Hepatocyte (in vitro differentiated cells): ENCODE results near the gene MAP2. TPM values are rescaled to one million over a fixed set of nuclear protein-coding genes. Genes with fewer than 3 reads are reported as not detected.

ENCODE experiments used
- DNase-seq: peaks from one replicate; pipeline ENCODE4 v3.0.0-alpha.2; 2016; ENCODE audit warnings: low spot score
- H2AFZ ChIP-seq: fragments of 200-600 bp; sonication (generic); 2 replicates; pipeline ENCODE4 v1.6.0; 2016; ENCODE audit warnings: antibody characterized with exemption, mild to moderate bottlenecking
- H3K27ac ChIP-seq: fragments of 200-600 bp; sonication (generic); 2 replicates; pipeline ENCODE4 v1.5.1; 2016; ENCODE audit warnings: mild to moderate bottlenecking
- H3K27me3 ChIP-seq: fragments of 200-600 bp; sonication (generic); 2 replicates; pipeline ENCODE4 v1.6.1; 2016
- H3K36me3 ChIP-seq: fragments of 200-600 bp; sonication (generic); replicated peaks from 2 replicates; pipeline ENCODE4 v1.5.1; 2016; ENCODE audit warnings: low read depth; ENCODE audit not compliant: insufficient read depth
- H3K4me1 ChIP-seq: fragments of 200-600 bp; sonication (generic); 2 replicates; pipeline ENCODE4 v1.5.1; 2016; ENCODE audit warnings: mild to moderate bottlenecking, moderate library complexity; ENCODE audit not compliant: insufficient read depth
- H3K4me2 ChIP-seq: fragments of 200-600 bp; sonication (generic); 2 replicates; pipeline ENCODE4 v1.6.0; 2016
- H3K4me3 ChIP-seq: fragments of 200-600 bp; sonication (generic); 2 replicates; pipeline ENCODE4 v1.5.1; 2016; ENCODE audit warnings: mild to moderate bottlenecking
- H3K79me2 ChIP-seq: fragments of 200-600 bp; sonication (generic); 2 replicates; pipeline ENCODE4 v1.6.0; 2017; ENCODE audit warnings: mild to moderate bottlenecking
- H3K9me2 ChIP-seq: fragments of 200-600 bp; sonication (generic); replicated peaks from 2 replicates; pipeline ENCODE4 v1.6.0; 2017; ENCODE audit warnings: mild to moderate bottlenecking; ENCODE audit not compliant: insufficient read depth
- H3K9me3 ChIP-seq: fragments of 200-600 bp; sonication (generic); 2 replicates; pipeline ENCODE4 v1.5.1; 2016; ENCODE audit warnings: low read depth, mild to moderate bottlenecking
- H4K20me1 ChIP-seq: fragments of 200-600 bp; sonication (generic); 2 replicates; pipeline ENCODE4 v1.6.0; 2016; ENCODE audit warnings: mild to moderate bottlenecking; ENCODE audit not compliant: insufficient read depth, poor library complexity, severe bottlenecking
- EZH2 ChIP-seq: fragments of 200-600 bp; sonication (generic); IDR thresholded peaks from 2 replicates; pipeline ENCODE4 v1.6.1; 2016; ENCODE audit warnings: antibody characterized with exemption, mild to moderate bottlenecking, borderline replicate concordance
- EZH2phosphoT487 ChIP-seq: fragments of 200-600 bp; sonication (generic); IDR thresholded peaks from one replicate; pipeline ENCODE4 v1.6.1; 2018; ENCODE audit warnings: antibody characterized with exemption, mild to moderate bottlenecking, low read depth, moderate library complexity; ENCODE audit not compliant: unreplicated experiment, severe bottlenecking
- WGBS: methylation state at CpG from one replicate; pipeline ENCODE4 v1.1.6; 2016; ENCODE audit warnings: low lambda C conversion rate; ENCODE audit errors: missing lambda C conversion rate; 5-methylcytosine and 5-hydroxymethylcytosine counted together
- polyA plus RNA-seq: library from polyadenylated mRNA; unstranded; fragments of >200 nt; fragmentation: Nextera tagmentation; extraction: Ambion mirVana; gene quantifications from 2 replicates; pipeline ENCODE4 v1.2.1, GENCODE V29; 2016
- total RNA-seq: library from RNA; depleted of rRNA; stranded (reverse); fragments of >200 nt; gene quantifications from 2 replicates; pipeline ENCODE4 v1.2.3, GENCODE V29; 2014
- TF ChIP-seq, protein P1 (sequence below): fragments of 200-600 bp; sonication (generic); IDR thresholded peaks from 2 replicates; pipeline ENCODE4 v1.5.1; 2016; ENCODE audit warnings: antibody characterized with exemption, mild to moderate bottlenecking; ENCODE audit not compliant: poor library complexity

The MAP2 gene
- total and polyA plus RNA-seq, 2 experiments from 2014 or later, result 4.6 to 5.8 TPM

DNA sequence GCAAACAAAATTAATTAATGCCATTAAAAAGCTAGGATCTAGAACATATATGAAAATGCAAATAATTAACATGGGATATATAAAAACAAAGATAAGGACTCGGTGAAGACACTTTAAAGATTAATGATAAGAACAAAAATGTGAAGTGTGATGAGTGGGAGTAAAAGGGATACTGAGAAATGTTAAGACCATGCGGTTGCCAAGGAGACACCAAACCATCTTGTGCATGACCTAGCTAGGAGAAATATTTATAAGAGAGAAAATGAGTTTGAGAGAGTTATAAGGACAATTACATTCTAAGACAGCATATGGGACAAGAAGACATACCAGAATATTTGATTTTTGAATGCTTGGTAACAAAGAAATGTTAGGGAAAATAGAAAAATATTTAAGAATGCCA is 25.4 kb upstream of the MAP2 start:
- Histone ChIP-seq H4K20me1 (no peaks in the 10 kb centered on the region), H3K36me3 (no peaks in the 10 kb centered on the region), H3K4me1 (no peaks in the 10 kb centered on the region), H3K27me3 (no peaks in the 10 kb centered on the region), H3K79me2 (no peaks in the 10 kb centered on the region), H2AFZ (no peak overlapping the region), H3K4me3 (no peak overlapping the region), H3K4me2 (no peak overlapping the region), H3K9me2 (no peaks in the 10 kb centered on the region), H3K27ac (no peak overlapping the region), H3K9me3 (no peaks in the 10 kb centered on the region)
- no peak for DNase-seq
- TF ChIP-seq, protein P1, sequence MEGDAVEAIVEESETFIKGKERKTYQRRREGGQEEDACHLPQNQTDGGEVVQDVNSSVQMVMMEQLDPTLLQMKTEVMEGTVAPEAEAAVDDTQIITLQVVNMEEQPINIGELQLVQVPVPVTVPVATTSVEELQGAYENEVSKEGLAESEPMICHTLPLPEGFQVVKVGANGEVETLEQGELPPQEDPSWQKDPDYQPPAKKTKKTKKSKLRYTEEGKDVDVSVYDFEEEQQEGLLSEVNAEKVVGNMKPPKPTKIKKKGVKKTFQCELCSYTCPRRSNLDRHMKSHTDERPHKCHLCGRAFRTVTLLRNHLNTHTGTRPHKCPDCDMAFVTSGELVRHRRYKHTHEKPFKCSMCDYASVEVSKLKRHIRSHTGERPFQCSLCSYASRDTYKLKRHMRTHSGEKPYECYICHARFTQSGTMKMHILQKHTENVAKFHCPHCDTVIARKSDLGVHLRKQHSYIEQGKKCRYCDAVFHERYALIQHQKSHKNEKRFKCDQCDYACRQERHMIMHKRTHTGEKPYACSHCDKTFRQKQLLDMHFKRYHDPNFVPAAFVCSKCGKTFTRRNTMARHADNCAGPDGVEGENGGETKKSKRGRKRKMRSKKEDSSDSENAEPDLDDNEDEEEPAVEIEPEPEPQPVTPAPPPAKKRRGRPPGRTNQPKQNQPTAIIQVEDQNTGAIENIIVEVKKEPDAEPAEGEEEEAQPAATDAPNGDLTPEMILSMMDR, result no peak
- TF ChIP-seq EZH2 (no peak), EZH2phosphoT487 (no peak)
- 56% methylated on average over 2 of the region's 2 CpGs for WGBS

DNA sequence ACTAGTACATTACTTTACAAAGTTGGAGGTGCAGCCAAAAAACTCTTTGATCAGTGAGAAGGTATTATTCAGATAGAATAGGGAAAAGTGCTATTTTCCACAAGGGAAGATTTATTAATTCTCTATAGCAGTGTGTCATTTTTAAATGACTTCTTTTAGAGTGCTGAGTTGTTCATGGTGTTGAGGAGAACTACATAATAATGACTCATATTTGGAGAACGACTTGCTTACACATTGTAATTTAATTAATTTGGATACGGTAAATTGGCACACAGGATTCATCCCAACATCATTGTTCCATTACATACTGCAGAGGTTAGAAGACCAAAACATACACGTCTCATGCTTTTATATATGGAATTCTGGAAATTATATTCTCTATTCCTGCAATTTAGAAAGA is 22.1 kb upstream of the MAP2 start:
- no peaks in the 10 kb centered on the region for H4K20me1 ChIP-seq
- no peaks in the 10 kb centered on the region for H3K9me2 ChIP-seq
- H3K4me3 ChIP-seq, result no peak overlapping the region
- TF ChIP-seq, protein P1, result no peak
- TF ChIP-seq EZH2 (no peak), EZH2phosphoT487 (no peak)
- H3K36me3 ChIP-seq, result no peaks in the 10 kb centered on the region
- no peak overlapping the region for H3K27ac ChIP-seq
- no peaks in the 10 kb centered on the region for H3K9me3 ChIP-seq
- 88% methylated on average over 3 of the region's 3 CpGs for WGBS
- no peak overlapping the region for H3K4me2 ChIP-seq
- H2AFZ ChIP-seq, result no peak overlapping the region
- no peaks in the 10 kb centered on the region for H3K4me1 ChIP-seq
- H3K79me2 ChIP-seq, result no peaks in the 10 kb centered on the region
- no peaks in the 10 kb centered on the region for H3K27me3 ChIP-seq
- DNase-seq, result no peak

DNA sequence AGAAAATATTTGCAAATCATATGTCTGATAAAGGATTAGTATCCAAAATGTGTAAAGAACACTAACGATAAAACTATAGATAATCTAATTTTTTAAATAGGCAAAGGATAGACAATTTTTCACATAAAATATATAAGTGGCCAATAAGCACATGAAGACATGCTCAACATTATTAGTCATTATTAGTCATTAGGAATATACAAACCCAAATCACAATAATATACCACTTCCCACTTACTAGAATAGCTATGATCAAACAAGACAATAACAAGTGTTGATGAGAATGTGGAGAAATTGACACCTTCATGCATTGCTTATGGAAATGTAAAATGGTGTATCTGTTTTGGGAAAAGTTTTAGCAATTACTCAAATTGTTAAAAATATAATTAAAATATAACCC is 12.6 kb upstream of the MAP2 start:
- H3K4me3 ChIP-seq, result no peak overlapping the region
- H3K4me1 ChIP-seq, result no peaks in the 10 kb centered on the region
- peaks cover 13% of the 10 kb centered on the region for H3K9me3 ChIP-seq
- H3K4me2 ChIP-seq, result no peak overlapping the region
- no peak overlapping the region for H2AFZ ChIP-seq
- no peaks in the 10 kb centered on the region for H4K20me1 ChIP-seq
- no peaks in the 10 kb centered on the region for H3K27me3 ChIP-seq
- no peaks in the 10 kb centered on the region for H3K79me2 ChIP-seq
- no peaks in the 10 kb centered on the region for H3K9me2 ChIP-seq
- DNase-seq, result no peak
- no peaks in the 10 kb centered on the region for H3K36me3 ChIP-seq
- H3K27ac ChIP-seq, result no peak overlapping the region
- WGBS, result 95% methylated on average over 1 of the region's 1 CpG
- TF ChIP-seq, protein P1, result no peak
- TF ChIP-seq EZH2phosphoT487 (no peak), EZH2 (no peak)

DNA sequence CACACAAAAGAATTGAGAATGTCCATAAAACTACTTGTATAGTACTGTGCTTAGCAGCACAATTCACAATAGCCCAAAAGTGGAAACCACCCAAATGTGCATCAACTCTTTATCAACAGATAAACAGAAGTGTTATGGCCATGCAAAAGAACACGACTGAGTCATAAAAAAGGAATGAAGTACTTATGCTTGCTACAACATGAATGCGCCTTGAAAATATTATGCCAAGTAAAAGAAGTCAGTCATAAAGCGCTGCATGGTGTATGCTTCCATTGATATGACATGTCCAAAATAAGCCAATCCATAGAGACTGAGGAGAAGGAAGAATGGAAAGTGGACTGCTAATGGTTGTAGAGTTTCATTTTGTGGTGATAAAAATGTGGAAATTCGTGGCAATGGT is 12.1 kb upstream of the MAP2 start:
- Histone ChIP-seq H3K4me1 (no peaks in the 10 kb centered on the region), H3K9me2 (no peaks in the 10 kb centered on the region), H3K79me2 (no peaks in the 10 kb centered on the region), H3K4me3 (no peak overlapping the region), H3K36me3 (no peaks in the 10 kb centered on the region), H2AFZ (no peak overlapping the region), H4K20me1 (no peaks in the 10 kb centered on the region), H3K27ac (no peak overlapping the region), H3K4me2 (no peak overlapping the region), H3K27me3 (no peaks in the 10 kb centered on the region), H3K9me3 (peaks cover 13% of the 10 kb centered on the region)
- TF ChIP-seq, protein P1, result no peak
- no peak for TF ChIP-seq EZH2phosphoT487
- TF ChIP-seq EZH2, result no peak
- no peak for DNase-seq
- WGBS, result 85% methylated on average over 4 of the region's 4 CpGs
